ENCODE results near the gene NCKIPSD.

GRCh38 chr3:48631516-48632448 is 53.9 kb downstream of the NCKIPSD start:
- no peak for TF ChIP-seq POLR2A (IDR thresholded peaks at IDR 0.05)
- TF ChIP-seq CTCF (IDR thresholded peaks at IDR 0.05) = no peak

Measured in right lobe of liver (tissue), 4 donors.